Measurements from ENCODE around the gene DLGAP1. TPM values are rescaled to one million over a fixed set of nuclear protein-coding genes. Genes with fewer than 3 reads are reported as not detected.

The DLGAP1 gene
- total and polyA plus RNA-seq, 2 of the 13 experiments (the other 11 are each of a cell fraction or from before 2014, with no cell fraction given), result 0.01 TPM; not detected in 1

DNA sequence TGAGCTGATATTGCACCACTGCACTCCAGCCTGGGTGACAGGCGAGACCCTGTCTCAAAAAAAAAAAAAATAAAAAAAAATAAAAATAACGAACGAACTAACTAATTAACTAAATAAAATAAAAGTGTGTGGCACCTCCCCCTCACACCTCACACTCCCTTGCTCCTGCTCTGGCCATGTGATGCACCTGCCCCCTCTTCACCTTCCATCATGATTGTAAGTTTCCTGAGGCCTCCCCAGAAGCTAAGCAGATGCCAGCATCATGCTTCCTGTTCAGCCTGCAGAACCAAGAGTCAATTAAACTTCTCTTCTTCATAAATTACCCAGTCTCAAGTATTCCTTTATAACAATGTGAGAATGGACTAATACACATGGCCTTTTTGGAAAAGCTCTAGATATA is 773.0 kb downstream of the DLGAP1 start (continued):
- TF ChIP-seq GMEB2 (CRISPR knock-in tag; IDR thresholded peaks at IDR 0.05; ENCODE audit: low read depth), result no peak
- TF ChIP-seq IRF1 (CRISPR knock-in tag; IDR thresholded peaks at IDR 0.05; ENCODE audit: low read depth), result no peak

DNA sequence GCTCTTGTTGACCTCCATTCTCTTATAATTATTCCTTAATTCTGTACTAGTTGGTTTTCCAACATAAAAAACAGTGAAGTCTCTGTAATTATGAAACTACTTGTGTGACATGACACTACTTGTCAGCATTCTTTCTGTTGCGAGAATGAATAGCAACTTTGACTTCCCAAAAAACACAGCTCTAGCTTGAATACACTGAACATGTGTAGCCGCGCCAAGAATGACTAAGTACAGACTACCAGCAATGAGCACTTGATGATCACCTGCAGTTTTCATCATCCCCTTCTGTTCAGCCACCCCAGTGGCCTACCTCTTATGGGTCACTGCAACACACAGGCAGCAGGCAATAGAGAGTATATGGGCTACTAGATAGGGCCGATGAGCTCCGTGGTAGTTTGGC is 775.9 kb downstream of the DLGAP1 start:
- POLR2A ChIA-PET, result no interaction called here
- peaks cover 14% of the 10 kb centered on the region for H3K4me1 ChIP-seq (ENCODE audit: insufficient read depth, low read length)
- 87% methylated on average over 5 of the region's 5 CpGs for WGBS (ENCODE audit: low lambda C conversion rate)
- ATAC-seq (no peak), DNase-seq (ENCODE audit: low spot score) (no peak), FAIRE-seq (no peak)
- H3K4me3 ChIP-seq (replicated peaks in 1 of 3; ENCODE audit: insufficient read depth in 1 of 3, low read depth in 2 of 3, low read length in 3 of 3), result no peak overlapping the region
- no peaks in the 10 kb centered on the region for H4K20me1 ChIP-seq (ENCODE audit: insufficient read depth, low read length)
- no peak overlapping the region for H3K9ac ChIP-seq (ENCODE audit: insufficient read depth, low read depth, low read length)
- in situ Hi-C loops (cut with HindIII; ENCODE audit: extremely low pct_ligation_motif_present, low pct_unique_long_range_greater_than_20kb), result no loop called here
- no peak overlapping the region for H2AFZ ChIP-seq (ENCODE audit: low read length)
- no peak overlapping the region for H3K4me2 ChIP-seq (ENCODE audit: low read depth, low read length)
- peaks cover 0 to 3% of the 10 kb centered on the region in 2 experiments; a peak in 1 of 5 replicates for H3K27me3 ChIP-seq (ENCODE audit: control insufficient read depth in 1 of 2, insufficient read depth in 2 of 2, low read length in 2 of 2)
- H3K27ac ChIP-seq (ENCODE audit: extremely low read length, insufficient read depth, low read length), result no peak overlapping the region
- no peaks in the 10 kb centered on the region for H3K9me3 ChIP-seq (ENCODE audit: low read length)
- no peaks in the 10 kb centered on the region for H3K36me3 ChIP-seq (replicated peaks in 1 of 2; ENCODE audit: control insufficient read depth in 1 of 2, insufficient read depth in 2 of 2, low read length in 2 of 2)
- no peaks in the 10 kb centered on the region for H3K79me2 ChIP-seq (ENCODE audit: insufficient read depth, low read length)
- intact Hi-C loops (cut with micrococcal nuclease; ENCODE audit: unreplicated experiment), result no loop called here
- TF ChIP-seq ZNF83 (CRISPR knock-in tag; IDR thresholded peaks at IDR 0.05; ENCODE audit: borderline replicate concordance) (no peak), MXI1 (IDR thresholded peaks at IDR 0.05; ENCODE audit: borderline replicate concordance, low read depth, low read length) (no peak), ARID2 (CRISPR knock-in tag; IDR thresholded peaks at IDR 0.05; ENCODE audit: borderline replicate concordance) (no peak), NPAS2 (CRISPR knock-in tag; IDR thresholded peaks at IDR 0.05; ENCODE audit: borderline replicate concordance) (no peak), ZKSCAN1 (IDR thresholded peaks at IDR 0.05; ENCODE audit: low read length) (no peak), HOXD1 (CRISPR knock-in tag; IDR thresholded peaks at IDR 0.05) (no peak)
- BruUV-seq (replicated peaks), result no TSS peak
- CTCF ChIA-PET (ENCODE audit: low intra/inter-chr PET ratio, low total read pairs), result no interaction called here

All from HepG2 (cell line).